Osteoblast (primary cell): Measurements from ENCODE around the gene NMRK2. TPM values are rescaled to one million over a fixed set of nuclear protein-coding genes. Genes with fewer than 3 reads are reported as not detected.

Experiments used
- DNase-seq: peaks from one replicate; pipeline ENCODE4 v3.0.0; 2011; ENCODE audit warnings: low spot score, mixed read lengths; ENCODE audit not compliant: insufficient read length; ENCODE audit errors: missing footprints
- H2AFZ ChIP-seq: 2 replicates; pipeline ENCODE4 v1.6.0; 2011; ENCODE audit warnings: mild to moderate bottlenecking, low read length
- H3K27ac ChIP-seq: 2 replicates; pipeline ENCODE4 v1.5.1; 2011; ENCODE audit warnings: mild to moderate bottlenecking, low read depth, low read length, moderate library complexity
- H3K27me3 ChIP-seq: 2 replicates; pipeline ENCODE4 v1.6.0; 2012; ENCODE audit warnings: mild to moderate bottlenecking, control low read depth, inconsistent platforms, low read length, moderate library complexity; ENCODE audit not compliant: insufficient read depth
- H3K36me3 ChIP-seq: 2 replicates; pipeline ENCODE4 v1.5.1; 2011; ENCODE audit warnings: mild to moderate bottlenecking, low read length, control low read depth, moderate library complexity; ENCODE audit not compliant: insufficient read depth
- H3K4me1 ChIP-seq: 2 replicates; pipeline ENCODE4 v1.5.1; 2011; ENCODE audit warnings: mild to moderate bottlenecking, low read length, control low read depth, moderate library complexity; ENCODE audit not compliant: insufficient read depth
- H3K4me2 ChIP-seq: 2 replicates; pipeline ENCODE4 v1.6.0; 2011; ENCODE audit warnings: mild to moderate bottlenecking, low read length; ENCODE audit not compliant: insufficient read depth
- H3K4me3 ChIP-seq: fragments of 200-600 bp; sonication (generic); 3 replicates; pipeline ENCODE4 v1.5.1; 2012; ENCODE audit warnings: mild to moderate bottlenecking, low read length, inconsistent platforms; ENCODE audit not compliant: insufficient read depth
- H3K79me2 ChIP-seq: 2 replicates; pipeline ENCODE4 v1.6.0; 2012; ENCODE audit warnings: mild to moderate bottlenecking, low read length, control low read depth, inconsistent platforms; ENCODE audit not compliant: insufficient read depth
- H3K9me3 ChIP-seq: 2 replicates; pipeline ENCODE4 v1.5.1; 2011; ENCODE audit warnings: low read depth, low read length, control low read depth
- H4K20me1 ChIP-seq: 2 replicates; pipeline ENCODE4 v1.6.0; 2012; ENCODE audit warnings: mild to moderate bottlenecking, low read length, control low read depth; ENCODE audit not compliant: insufficient read depth
- total RNA-seq: library from RNA; depleted of rRNA; stranded (reverse); fragments of >200 nt; gene quantifications from 2 replicates; pipeline ENCODE4 v1.2.3, GENCODE V29; 2012
- TF ChIP-seq, protein P1 (sequence below): IDR thresholded peaks from 2 replicates; pipeline ENCODE4 v1.5.1; 2011; ENCODE audit warnings: mild to moderate bottlenecking, low read depth, low read length, moderate library complexity; ENCODE audit errors: extremely low read depth

Gene NMRK2
- total RNA-seq, 1 donor, result not detected

DNA sequence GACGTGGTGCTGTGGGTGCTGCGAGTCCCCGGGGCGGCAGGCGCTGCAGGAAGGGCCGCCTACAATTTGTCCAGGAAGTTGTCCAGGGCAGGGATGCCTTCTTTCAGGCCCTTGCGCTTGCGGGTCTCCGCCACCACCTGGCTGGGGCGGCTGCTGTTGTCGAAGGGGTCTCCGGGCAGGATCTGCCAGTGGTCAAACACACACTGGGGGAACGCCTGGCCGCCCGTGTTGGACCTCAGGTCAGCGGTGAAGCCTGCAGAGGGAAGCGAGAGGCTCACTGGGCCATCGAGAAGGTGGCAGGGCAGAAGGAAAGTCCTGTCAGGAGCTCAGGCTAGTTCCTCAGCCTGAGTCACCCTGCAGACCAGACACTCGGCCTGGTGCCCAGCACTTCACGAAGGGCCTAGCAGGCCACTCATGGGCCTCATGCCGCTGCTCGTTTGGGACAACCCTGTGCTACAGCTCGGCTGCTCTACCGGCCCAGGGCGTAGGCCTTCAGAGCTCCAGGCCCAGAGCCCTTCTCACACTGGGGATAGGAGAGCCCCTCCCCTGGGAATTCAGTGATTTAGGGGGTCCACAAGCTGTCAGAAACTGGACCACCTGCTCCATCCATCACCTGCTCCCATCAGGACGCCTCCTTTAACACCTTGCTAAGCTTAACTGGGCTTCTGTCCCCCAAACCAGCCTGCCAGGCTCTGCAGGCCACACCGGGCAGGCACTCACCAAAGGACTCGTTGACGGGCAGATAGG lies 43.8 kb downstream of the NMRK2 start:
- Histone ChIP-seq H2AFZ (no peak overlapping the region), H3K36me3 (peaks cover 70% of the 10 kb centered on the region), H3K4me3 (no peak overlapping the region), H3K9me3 (no peaks in the 10 kb centered on the region), H3K27ac (no peak overlapping the region), H3K4me2 (no peak overlapping the region), H3K4me1 (no peaks in the 10 kb centered on the region), H3K27me3 (no peaks in the 10 kb centered on the region), H4K20me1 (peaks cover 67% of the 10 kb centered on the region), H3K79me2 (peaks cover 64% of the 10 kb centered on the region)
- DNase-seq, result peak; percentile 94
- TF ChIP-seq, protein P1, sequence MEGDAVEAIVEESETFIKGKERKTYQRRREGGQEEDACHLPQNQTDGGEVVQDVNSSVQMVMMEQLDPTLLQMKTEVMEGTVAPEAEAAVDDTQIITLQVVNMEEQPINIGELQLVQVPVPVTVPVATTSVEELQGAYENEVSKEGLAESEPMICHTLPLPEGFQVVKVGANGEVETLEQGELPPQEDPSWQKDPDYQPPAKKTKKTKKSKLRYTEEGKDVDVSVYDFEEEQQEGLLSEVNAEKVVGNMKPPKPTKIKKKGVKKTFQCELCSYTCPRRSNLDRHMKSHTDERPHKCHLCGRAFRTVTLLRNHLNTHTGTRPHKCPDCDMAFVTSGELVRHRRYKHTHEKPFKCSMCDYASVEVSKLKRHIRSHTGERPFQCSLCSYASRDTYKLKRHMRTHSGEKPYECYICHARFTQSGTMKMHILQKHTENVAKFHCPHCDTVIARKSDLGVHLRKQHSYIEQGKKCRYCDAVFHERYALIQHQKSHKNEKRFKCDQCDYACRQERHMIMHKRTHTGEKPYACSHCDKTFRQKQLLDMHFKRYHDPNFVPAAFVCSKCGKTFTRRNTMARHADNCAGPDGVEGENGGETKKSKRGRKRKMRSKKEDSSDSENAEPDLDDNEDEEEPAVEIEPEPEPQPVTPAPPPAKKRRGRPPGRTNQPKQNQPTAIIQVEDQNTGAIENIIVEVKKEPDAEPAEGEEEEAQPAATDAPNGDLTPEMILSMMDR, result no peak

DNA sequence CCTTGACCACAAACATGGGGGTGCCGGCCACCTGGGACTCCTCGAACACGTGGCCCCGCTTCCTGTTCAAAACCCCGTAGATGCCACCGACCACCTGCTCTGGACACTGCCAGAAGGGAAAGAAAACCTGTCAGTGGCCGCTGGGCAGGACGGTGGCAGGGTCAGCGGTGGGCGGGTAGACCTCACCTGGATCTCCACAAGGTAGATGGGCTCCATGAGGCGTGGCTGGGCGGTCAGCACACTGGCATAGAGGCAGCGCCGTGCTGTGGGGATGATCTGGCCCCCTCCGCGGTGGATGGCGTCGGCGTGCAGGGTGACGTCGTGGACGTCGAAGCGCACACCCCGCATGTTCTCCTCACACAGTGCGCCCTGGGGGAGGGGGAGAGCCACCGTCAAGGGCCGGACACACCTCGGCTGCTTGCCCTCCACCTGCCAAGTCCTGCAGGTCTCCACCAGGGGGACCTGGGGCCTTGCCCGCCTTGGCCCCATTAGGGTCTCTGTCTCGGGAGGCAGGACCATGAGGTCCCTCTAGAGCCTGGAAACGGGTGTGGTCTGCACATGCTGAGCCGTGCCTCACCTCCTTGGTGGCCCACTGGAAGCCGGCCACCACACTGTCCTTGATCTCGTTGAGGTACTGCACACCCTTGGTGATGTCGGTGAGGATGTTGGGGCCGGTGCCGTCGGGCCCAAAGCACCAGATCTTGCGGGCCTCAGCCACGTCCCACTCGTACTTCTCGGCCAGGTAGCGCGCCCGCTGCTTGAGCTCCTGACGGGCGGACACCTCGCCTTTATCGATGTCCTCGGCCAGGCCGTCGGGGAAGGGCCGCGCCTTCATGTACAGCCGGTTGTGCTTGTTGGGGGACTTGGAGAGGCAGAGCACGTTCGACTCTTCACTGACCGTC lies 44.6 kb downstream of the NMRK2 start:
- peaks cover 5% of the 10 kb centered on the region for H3K4me1 ChIP-seq
- H2AFZ ChIP-seq, result no peak overlapping the region
- peaks cover 73% of the 10 kb centered on the region for H4K20me1 ChIP-seq
- no peak overlapping the region for H3K4me2 ChIP-seq
- TF ChIP-seq, protein P1, result peak; percentile 19
- H3K79me2 ChIP-seq, result peaks cover 72% of the 10 kb centered on the region
- H3K4me3 ChIP-seq, result no peak overlapping the region
- no peak overlapping the region for H3K27ac ChIP-seq
- H3K9me3 ChIP-seq, result no peaks in the 10 kb centered on the region
- peaks cover 77% of the 10 kb centered on the region for H3K36me3 ChIP-seq
- DNase-seq, result peak; percentile 56
- H3K27me3 ChIP-seq, result no peaks in the 10 kb centered on the region

DNA sequence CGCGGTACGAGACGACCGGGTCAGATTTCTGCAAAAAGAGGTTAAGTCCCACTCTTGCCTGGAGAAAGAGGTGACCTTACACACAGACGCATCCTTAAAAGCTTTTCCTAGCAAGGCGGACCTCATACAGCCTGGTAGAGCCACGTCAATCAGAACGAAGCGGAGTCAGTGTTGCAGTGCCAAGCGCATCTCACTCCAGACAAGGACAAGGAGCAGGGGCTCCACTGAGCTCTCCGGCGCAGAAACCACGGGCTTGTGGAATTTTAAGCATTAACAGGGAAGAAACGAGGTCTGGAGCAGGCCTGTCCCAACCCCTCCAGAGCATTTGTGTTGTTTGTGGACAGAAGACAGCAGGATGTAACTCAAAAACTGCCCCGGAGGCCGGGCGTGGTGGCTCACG lies 45.3 kb downstream of the NMRK2 start:
- H3K4me2 ChIP-seq, result no peak overlapping the region
- H3K4me1 ChIP-seq, result peaks cover 10% of the 10 kb centered on the region
- H3K4me3 ChIP-seq, result no peak overlapping the region
- H3K27ac ChIP-seq, result no peak overlapping the region
- DNase-seq, result peak; percentile 68
- H4K20me1 ChIP-seq, result peaks cover 77% of the 10 kb centered on the region
- TF ChIP-seq, protein P1, result no peak
- H3K9me3 ChIP-seq, result no peaks in the 10 kb centered on the region
- peaks cover 81% of the 10 kb centered on the region for H3K36me3 ChIP-seq
- no peak overlapping the region for H2AFZ ChIP-seq
- H3K79me2 ChIP-seq, result peaks cover 78% of the 10 kb centered on the region
- H3K27me3 ChIP-seq, result no peaks in the 10 kb centered on the region

DNA sequence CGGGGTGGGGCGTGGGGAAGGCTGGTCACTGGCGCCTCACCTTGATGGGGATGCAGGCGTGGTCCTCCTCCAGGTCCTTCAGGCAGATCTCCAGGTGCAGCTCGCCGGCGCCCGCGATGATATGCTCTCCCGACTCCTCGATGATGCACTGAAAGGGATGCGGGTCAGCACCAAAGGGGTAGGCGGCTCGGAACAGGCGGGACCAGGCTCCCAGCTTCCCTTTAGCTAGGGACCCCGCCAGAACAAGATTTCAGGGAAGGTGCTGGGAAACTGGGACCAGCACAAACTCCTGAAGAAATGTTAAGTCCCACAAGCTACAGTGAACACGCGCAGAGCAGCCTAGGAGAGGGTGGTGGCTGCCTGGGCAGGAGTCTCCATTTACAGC lies 46.4 kb downstream of the NMRK2 start:
- peak; percentile 74 for DNase-seq
- Histone ChIP-seq H2AFZ (no peak overlapping the region), H3K27ac (no peak overlapping the region), H4K20me1 (peaks cover 88% of the 10 kb centered on the region), H3K9me3 (no peaks in the 10 kb centered on the region), H3K79me2 (peaks cover 90% of the 10 kb centered on the region), H3K36me3 (peaks cover 92% of the 10 kb centered on the region), H3K4me3 (no peak overlapping the region), H3K27me3 (no peaks in the 10 kb centered on the region), H3K4me1 (peaks cover 17% of the 10 kb centered on the region), H3K4me2 (no peak overlapping the region)
- TF ChIP-seq, protein P1, result no peak
